ENCODE measurements around the gene TFB2M.

- no peak for TF ChIP-seq SUZ12 (IDR thresholded peaks at IDR 0.05; ENCODE audit: extremely low read depth, insufficient read depth, insufficient read length)
- TF ChIP-seq YY1 (IDR thresholded peaks at IDR 0.05; ENCODE audit: insufficient read depth, insufficient read length): no peak
- TF ChIP-seq ZNF274 (IDR thresholded peaks at IDR 0.05; ENCODE audit: low read depth, low read length): no peak
Observed at GRCh38 chr1:246526915-246527314, 39.1 kb downstream of the TFB2M start.
